GM12875 (cell line): Measurements from ENCODE around the gene GRXCR1.

Experiments
- H3K4me3 ChIP-seq: one replicate; pipeline ENCODE4 v1.5.1; 2011; ENCODE audit warnings: low read depth, low read length, control low read depth
- TF ChIP-seq, protein P1 (sequence below): IDR thresholded peaks from 2 replicates; pipeline ENCODE4 v1.5.1; 2011; ENCODE audit warnings: low read depth, mild to moderate bottlenecking, control low read depth, inconsistent platforms, low read length, moderate library complexity, borderline replicate concordance; ENCODE audit not compliant: insufficient read depth

GRXCR1 gene

DNA sequence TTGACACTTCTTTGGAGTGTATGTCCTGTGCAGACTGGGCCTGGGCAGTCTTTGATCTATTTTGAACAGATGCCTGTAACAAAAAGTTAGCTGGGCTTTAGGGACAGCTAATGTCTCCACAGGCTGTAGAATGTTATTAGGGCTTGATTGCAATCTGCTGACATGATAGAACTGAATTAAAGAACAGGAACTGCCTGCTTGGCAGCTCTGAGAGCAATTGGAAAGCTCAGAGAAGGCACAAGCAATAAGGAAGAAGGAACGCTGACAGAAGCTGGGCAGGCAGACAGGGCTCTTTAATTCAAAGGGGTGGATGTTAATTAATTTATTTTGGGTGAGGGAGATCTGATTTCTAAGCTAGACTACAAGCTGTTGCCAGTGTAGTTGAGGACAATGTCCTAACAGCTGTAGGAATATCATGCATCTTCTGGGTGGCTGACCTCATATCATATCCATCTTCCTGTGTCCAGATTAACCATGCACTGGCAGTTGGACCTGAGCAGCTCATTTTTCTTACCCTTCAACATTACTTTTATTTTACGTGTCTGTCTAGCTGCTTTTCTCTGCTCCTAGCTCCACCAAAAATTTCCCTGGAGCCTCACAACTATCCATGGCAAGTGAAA, 20.7 kb upstream of the GRXCR1 start:
- no peak overlapping the region for H3K4me3 ChIP-seq
- TF ChIP-seq, protein P1, sequence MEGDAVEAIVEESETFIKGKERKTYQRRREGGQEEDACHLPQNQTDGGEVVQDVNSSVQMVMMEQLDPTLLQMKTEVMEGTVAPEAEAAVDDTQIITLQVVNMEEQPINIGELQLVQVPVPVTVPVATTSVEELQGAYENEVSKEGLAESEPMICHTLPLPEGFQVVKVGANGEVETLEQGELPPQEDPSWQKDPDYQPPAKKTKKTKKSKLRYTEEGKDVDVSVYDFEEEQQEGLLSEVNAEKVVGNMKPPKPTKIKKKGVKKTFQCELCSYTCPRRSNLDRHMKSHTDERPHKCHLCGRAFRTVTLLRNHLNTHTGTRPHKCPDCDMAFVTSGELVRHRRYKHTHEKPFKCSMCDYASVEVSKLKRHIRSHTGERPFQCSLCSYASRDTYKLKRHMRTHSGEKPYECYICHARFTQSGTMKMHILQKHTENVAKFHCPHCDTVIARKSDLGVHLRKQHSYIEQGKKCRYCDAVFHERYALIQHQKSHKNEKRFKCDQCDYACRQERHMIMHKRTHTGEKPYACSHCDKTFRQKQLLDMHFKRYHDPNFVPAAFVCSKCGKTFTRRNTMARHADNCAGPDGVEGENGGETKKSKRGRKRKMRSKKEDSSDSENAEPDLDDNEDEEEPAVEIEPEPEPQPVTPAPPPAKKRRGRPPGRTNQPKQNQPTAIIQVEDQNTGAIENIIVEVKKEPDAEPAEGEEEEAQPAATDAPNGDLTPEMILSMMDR: no peak

DNA sequence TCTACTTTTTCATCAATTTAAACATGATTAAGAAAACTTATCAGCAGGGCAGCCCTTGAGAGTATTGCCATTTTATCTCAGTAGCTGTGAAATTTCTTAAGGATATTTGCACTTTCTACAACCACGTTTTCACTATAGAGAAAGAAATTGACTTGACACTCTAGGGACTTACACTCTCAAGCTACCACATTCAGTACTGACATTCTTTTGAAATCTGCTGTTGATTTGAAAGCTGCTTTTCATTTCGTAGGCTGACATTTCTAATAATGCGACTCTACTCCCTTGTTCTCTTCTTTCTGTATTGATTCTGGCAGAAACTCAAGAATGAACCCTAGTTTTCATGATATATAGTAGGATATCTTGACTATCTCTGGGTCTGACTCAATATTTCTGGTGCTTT, 13.7 kb upstream of the GRXCR1 start:
- no peak overlapping the region for H3K4me3 ChIP-seq
- TF ChIP-seq, protein P1: no peak

DNA sequence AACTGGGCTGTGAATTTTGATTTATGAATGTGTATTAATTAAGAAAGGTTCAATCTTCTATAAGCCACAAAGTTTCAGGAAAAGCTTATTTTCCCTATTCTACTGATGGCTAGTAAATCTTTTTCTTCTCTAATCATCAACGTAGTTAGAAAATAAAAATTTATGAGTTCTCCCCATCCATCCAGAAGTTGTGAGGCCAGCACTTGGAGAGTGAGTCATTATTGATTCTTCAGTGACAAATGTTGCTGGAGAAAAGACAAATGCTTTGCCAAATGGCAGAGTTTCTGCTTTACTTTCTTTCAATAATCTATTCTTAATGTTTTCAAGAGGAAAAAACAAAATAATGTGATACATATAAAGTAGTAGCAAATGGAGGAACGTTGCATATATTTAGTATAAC, 11.3 kb upstream of the GRXCR1 start:
- TF ChIP-seq, protein P1: no peak
- no peak overlapping the region for H3K4me3 ChIP-seq

DNA sequence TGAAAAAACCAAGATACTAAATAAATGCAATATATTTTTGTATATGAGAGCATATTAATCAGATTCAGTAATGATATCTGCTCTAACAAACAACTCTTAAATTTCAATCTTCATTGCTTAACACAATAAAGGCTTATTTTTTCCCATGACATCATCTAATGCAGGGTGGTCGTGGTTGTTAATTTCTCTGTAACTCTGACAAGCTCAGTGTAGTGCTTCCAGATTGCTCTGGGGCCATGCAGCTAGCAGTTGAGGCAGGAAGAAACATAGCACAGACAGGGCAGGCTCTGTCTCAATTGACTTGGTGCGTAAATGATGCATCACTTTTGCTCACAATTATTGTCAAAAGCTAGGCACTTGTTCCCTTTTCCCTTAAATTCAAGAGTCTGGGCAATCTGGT, 869 bp upstream of the GRXCR1 start:
- TF ChIP-seq, protein P1: no peak
- no peak overlapping the region for H3K4me3 ChIP-seq

DNA sequence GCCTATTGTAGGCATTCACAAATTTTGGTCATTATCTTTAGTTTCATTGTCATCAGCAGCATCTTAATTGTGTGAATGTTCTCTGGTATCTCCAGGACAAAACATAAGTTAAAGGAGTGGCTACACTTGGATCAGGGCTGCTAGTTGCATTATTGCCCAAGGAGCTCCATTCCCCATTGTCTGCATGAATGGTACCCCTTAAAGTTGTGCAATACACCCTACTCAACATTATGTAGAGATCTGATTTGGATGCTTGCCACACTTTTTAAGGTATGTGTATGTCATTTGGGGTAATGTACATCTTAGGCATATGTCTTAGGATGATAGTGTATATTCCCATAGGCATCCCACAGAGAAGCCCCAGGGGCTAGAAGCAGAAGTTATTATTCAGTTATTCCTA, 2.9 kb downstream of the GRXCR1 start:
- TF ChIP-seq, protein P1: no peak
- no peak overlapping the region for H3K4me3 ChIP-seq

DNA sequence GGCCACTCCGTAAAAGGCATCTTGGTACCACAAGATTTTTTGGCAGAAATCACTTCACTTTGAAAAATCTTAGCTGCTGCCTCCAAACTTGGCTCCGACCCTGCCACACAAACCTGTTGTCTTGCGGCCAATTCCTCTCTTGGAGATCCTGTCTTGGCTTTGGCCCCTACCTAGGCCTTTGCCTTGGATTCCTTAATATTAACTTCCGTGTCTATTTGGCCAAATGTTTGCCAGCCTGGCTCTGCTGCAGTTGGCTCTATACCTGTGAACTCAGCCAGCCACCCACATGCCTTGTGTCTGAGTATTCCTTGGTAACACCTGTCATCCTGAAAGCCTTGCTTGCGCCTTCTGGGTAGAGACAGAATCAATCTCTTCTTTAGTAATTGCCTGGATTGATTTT, 12.5 kb downstream of the GRXCR1 start:
- TF ChIP-seq, protein P1: no peak
- no peak overlapping the region for H3K4me3 ChIP-seq

DNA sequence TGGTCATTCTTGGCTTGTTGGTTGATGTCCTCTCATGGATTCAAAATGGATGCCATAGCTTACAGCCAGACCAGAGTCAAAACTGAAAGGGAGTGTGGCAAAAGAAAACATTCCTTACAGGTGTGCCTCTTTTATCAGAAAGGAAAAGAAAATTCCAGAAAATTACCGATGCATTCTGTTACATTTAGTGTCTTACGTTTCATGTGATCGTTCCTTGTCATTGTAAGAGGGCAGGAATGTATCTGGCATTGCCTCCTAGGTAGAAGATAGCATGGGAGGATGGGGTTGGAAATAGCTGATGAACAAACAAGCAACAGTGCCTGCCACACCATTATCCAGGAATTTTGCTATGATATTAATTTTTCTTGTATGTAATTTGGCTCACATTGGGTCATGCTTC, 13.1 kb downstream of the GRXCR1 start:
- TF ChIP-seq, protein P1: no peak
- H3K4me3 ChIP-seq: no peak overlapping the region
